Prostate gland (tissue), 2 donors: ENCODE results near the gene MLPH.

ENCODE experiments used
- CTCF ChIP-seq, 4 experiments: fragments of 200-600 bp in 2 of 4; fragments of 450-650 bp in 2 of 4; sonication (generic) in 2 of 4; IDR thresholded peaks; 1 replicate in 3 of 4; 2 replicates in 1 of 4; pipeline ENCODE4 v1.5.1; 2016 to 2019; ENCODE audit warnings: antibody characterized with exemption in 4 of 4, mild to moderate bottlenecking in 2 of 4, moderate library complexity in 2 of 4
- POLR2A ChIP-seq: fragments of 450-650 bp; IDR thresholded peaks from one replicate; pipeline ENCODE4 v1.6.1; 2016; ENCODE audit warnings: antibody characterized with exemption, mild to moderate bottlenecking

- no peak for TF ChIP-seq CTCF (IDR thresholded peaks at IDR 0.05)
- no peak for TF ChIP-seq POLR2A
These were observed 82.0 kb downstream of the MLPH start for GRCh38 chr2:237569041-237569440.
